HFFc6 (cell line): Measurements from ENCODE around the gene ADAM8. TPM values are rescaled to one million over a fixed set of nuclear protein-coding genes. Genes with fewer than 3 reads are reported as not detected.

Experiments
- DNase-seq: peaks from one replicate; pipeline ENCODE4 v3.0.0-alpha.2; 2018
- H3K27ac Mint-ChIP-seq: 2 replicates; pipeline ENCODE4 v1.8.0; 2020; ENCODE audit warnings: mild to moderate bottlenecking, mixed read lengths
- H3K27me3 Mint-ChIP-seq: 2 replicates; pipeline ENCODE4 v1.8.0; 2021; ENCODE audit warnings: mild to moderate bottlenecking, moderate library complexity, mixed read lengths; ENCODE audit not compliant: insufficient read depth
- H3K36me3 Mint-ChIP-seq: 2 replicates; pipeline ENCODE4 v1.8.0; 2021; ENCODE audit warnings: low read depth, mixed read lengths
- H3K4me1 Mint-ChIP-seq: 2 replicates; pipeline ENCODE4 v1.8.0; 2020; ENCODE audit warnings: low read depth, mixed read lengths
- H3K4me3 Mint-ChIP-seq: 2 replicates; pipeline ENCODE4 v1.8.0; 2020; ENCODE audit warnings: mild to moderate bottlenecking, moderate library complexity, mixed read lengths
- H3K9me3 Mint-ChIP-seq: 2 replicates; pipeline ENCODE4 v1.8.0; 2020; ENCODE audit warnings: mild to moderate bottlenecking, mixed read lengths
- total RNA-seq, 6 experiments: library from RNA; stranded (reverse); fragmentation: NEBNext Ultra II Directional; extraction: Animal tissue kit (Norgen Biotek cat#: 25700); gene quantifications; 2 replicates in 1 of 6; 3 replicates in 5 of 6; pipeline ENCODE4 v1.2.3, GENCODE V29; 2021
- TF ChIP-seq, protein P1 (sequence below): fragments of 200-600 bp; sonication (generic); IDR thresholded peaks from 2 replicates; pipeline ENCODE4 v1.5.0; 2021; ENCODE audit warnings: antibody characterized with exemption, mild to moderate bottlenecking

ADAM8 gene
- total RNA-seq, 6 experiments from 2014 or later = 0.99 to 2.9 (median 1.2) TPM

DNA sequence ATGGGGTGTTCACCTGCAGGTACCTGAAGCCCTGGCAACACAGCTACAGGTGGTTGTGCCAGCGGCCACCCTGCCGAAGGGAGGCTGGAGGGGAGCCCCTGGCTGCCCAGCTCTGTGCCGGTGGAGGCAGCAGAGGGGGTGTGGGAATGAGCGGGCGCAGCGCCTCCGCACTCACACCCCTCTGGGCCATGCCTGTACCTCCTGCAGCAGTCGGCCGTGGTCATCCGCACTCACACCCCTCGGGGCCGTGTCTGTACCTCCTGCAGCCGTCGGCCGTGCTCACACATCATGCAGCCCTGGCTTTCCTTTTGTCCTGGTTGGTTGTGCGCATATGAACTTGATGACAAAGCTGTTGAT is 33.7 kb upstream of the ADAM8 start:
- Mint-ChIP-seq H3K4me1 (peaks cover 17% of the 10 kb centered on the region), H3K36me3 (peaks cover 7% of the 10 kb centered on the region), H3K27ac (no peak overlapping the region), H3K4me3 (no peak overlapping the region), H3K27me3 (peaks cover 4% of the 10 kb centered on the region), H3K9me3 (no peaks in the 10 kb centered on the region)
- no peak for DNase-seq
- TF ChIP-seq, protein P1, sequence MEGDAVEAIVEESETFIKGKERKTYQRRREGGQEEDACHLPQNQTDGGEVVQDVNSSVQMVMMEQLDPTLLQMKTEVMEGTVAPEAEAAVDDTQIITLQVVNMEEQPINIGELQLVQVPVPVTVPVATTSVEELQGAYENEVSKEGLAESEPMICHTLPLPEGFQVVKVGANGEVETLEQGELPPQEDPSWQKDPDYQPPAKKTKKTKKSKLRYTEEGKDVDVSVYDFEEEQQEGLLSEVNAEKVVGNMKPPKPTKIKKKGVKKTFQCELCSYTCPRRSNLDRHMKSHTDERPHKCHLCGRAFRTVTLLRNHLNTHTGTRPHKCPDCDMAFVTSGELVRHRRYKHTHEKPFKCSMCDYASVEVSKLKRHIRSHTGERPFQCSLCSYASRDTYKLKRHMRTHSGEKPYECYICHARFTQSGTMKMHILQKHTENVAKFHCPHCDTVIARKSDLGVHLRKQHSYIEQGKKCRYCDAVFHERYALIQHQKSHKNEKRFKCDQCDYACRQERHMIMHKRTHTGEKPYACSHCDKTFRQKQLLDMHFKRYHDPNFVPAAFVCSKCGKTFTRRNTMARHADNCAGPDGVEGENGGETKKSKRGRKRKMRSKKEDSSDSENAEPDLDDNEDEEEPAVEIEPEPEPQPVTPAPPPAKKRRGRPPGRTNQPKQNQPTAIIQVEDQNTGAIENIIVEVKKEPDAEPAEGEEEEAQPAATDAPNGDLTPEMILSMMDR = no peak

- peaks cover 20% of the 10 kb centered on the region for H3K4me1 Mint-ChIP-seq
- H3K27ac Mint-ChIP-seq = no peak overlapping the region
- TF ChIP-seq, protein P1 = no peak
- no peak for DNase-seq
- peaks cover 4% of the 10 kb centered on the region for H3K27me3 Mint-ChIP-seq
- H3K4me3 Mint-ChIP-seq = no peak overlapping the region; the same call in 1 of the 2 replicates
- H3K36me3 Mint-ChIP-seq = peaks cover 9% of the 10 kb centered on the region
- H3K9me3 Mint-ChIP-seq = no peaks in the 10 kb centered on the region
Observed at GRCh38 chr10:133309720-133310398, 33.2 kb upstream of the ADAM8 start.

DNA sequence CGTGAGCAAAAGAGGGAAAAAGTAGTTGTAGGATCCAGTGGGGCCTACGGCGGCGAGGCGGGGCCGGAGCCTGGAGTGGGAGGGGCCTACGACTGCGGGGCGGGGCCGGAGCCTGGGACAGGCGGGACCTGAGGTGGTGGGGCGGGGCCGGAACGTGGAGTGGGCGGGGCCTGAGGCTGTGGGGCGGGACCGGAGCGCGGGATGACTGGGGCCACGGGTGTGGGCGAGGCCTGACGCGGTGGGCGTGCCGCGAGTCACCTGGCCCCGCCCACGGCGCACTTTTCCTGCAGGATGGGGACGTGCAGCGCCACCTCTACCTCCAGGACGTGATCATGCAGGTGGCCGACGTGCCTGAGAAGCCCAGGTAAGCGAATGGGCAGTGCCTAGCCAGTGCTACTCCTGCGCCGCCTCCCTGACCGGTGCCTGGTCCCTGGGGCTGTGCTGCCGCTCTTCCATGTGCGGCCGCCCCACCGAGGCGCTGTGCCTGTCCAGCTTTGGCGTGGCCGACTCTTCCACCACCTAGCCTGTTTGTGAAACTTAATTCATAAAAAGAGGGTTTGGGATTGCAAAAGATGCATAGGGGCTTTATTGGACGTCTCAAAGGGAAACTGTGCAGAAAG is 32.5 kb upstream of the ADAM8 start:
- Mint-ChIP-seq H3K27me3 (peaks cover 4% of the 10 kb centered on the region), H3K36me3 (peaks cover 9% of the 10 kb centered on the region), H3K4me1 (peaks cover 24% of the 10 kb centered on the region), H3K27ac (peak overlapping the region; percentile 79), H3K4me3 (peak overlapping the region; percentile 77), H3K9me3 (no peaks in the 10 kb centered on the region)
- DNase-seq = peak; percentile 79
- TF ChIP-seq, protein P1 = no peak

- H3K27me3 Mint-ChIP-seq = peaks cover 4% of the 10 kb centered on the region
- peak within 1 kb of the TSS; percentile 99 for H3K27ac Mint-ChIP-seq
- peaks cover 30% of the 10 kb centered on the region for H3K4me1 Mint-ChIP-seq
- no peaks in the 10 kb centered on the region for H3K9me3 Mint-ChIP-seq
- TF ChIP-seq, protein P1 = no peak
- DNase-seq = peak; percentile 72
- peaks cover 11% of the 10 kb centered on the region for H3K36me3 Mint-ChIP-seq
- H3K4me3 Mint-ChIP-seq = peak within 1 kb of the TSS; percentile 98
Observed at GRCh38 chr10:133308421-133309099, 31.9 kb upstream of the ADAM8 start, which contains the start of the genes TUBGCP2 and ZNF511. TUBGCP2 (minus strand) TSS chr10:133308872; CDS start chr10:133302941, 5,931 bp downstream. ZNF511 (plus strand) TSS chr10:133308914; CDS start chr10:133308944, 30 bp downstream.

DNA sequence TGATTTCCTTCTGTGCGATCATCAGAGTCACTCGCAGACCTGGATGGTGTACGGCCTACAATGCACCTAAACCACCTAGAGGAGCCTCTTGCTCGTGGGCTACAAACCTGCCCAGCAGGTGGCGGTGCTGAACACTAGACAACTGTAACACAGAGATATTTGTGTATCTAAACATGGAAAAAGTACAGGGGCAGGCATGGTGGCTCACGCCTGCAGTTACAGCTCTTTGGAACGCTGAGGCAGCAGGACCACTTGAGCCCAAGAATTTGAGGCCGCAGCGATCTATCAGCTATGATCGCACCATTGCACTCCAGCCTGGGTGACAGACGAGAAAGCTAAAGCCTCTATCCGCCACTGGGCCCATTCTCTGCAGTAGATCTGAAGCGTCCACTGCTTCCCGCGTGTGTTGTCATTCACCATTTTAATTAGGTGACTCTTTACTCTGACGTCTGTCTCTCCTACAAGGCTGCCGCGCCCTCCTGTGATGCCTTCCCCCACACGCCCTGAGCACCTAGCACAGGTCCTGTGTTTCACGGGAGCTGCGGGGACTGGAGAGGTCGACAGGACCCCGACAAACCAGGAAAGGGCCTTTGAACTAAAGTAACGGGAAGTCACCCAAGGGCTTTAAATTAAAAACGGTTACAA is 31.2 kb upstream of the ADAM8 start:
- H3K27me3 Mint-ChIP-seq = peaks cover 4% of the 10 kb centered on the region
- no peaks in the 10 kb centered on the region for H3K9me3 Mint-ChIP-seq
- peak overlapping the region; percentile 99 for H3K27ac Mint-ChIP-seq
- DNase-seq = peak; percentile 60
- TF ChIP-seq, protein P1 = peak; percentile 87
- peaks cover 13% of the 10 kb centered on the region for H3K36me3 Mint-ChIP-seq
- H3K4me3 Mint-ChIP-seq = peak overlapping the region; percentile 98
- peaks cover 33% of the 10 kb centered on the region for H3K4me1 Mint-ChIP-seq
